Left renal cortex interstitium (tissue), 4 donors: ENCODE measurements around the gene TM4SF5. TPM values are rescaled to one million over a fixed set of nuclear protein-coding genes. Genes with fewer than 3 reads are reported as not detected.

ENCODE experiments used
- DNase-seq, 4 donors: peaks; one replicate each; pipeline ENCODE4 v3.0.0-alpha.2; 2013; ENCODE audit warnings: low read depth in 4 of 4, low spot score in 2 of 4, missing footprints in 1 of 4
- polyA plus RNA-seq, 4 donors: library from polyadenylated mRNA; unstranded; fragments of 120-200 nt; gene quantifications; one replicate each; pipeline ENCODE4 v1.2.1, GENCODE V29; 2013; ENCODE audit not compliant: insufficient read length in 4 of 4

Gene TM4SF5
- polyA plus RNA-seq, 4 donors = 1.5 to 2.8 (median 2.1) TPM

DNA sequence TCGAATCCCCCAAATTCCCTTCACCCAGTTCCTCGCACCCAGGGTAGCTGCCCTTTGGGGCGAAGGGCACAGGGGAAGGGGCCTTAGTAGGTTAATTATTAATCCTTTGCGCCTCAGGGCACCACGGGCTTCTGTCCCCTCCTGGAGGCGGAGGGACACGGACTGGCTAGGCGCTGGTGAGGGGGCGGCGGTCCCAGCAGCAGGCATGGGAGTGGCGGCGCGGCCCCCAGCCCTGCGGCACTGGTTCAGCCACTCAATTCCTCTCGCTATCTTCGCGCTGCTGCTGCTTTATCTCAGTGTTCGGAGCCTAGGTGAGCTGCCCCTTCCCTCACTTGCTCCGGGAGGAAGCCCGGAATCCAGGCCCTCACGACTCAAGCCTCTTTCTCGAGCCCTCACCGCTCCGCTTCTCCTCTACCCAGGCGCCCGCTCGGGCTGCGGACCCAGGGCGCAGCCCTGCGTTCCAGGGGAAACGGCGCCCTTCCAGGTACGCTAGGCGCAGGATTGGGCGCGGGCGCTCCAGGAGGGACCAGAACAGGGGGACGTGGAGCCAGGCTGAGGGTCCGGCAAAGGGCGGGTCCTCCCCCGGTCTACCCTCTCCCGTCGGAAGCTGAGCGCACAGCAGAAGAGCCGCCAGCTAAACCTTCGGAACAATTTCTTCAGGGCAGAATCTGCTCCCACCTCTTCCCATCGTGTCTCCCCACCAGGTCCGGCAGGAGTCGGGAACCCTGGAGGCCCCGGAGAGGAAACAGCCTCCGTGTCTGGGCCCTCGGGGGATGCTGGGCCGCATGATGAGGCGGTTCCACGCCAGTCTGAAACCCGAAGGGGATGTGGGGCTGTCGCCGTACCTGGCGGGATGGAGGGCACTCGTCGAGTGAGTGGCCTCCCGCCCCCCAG lies 17.4 kb downstream of the TM4SF5 start, which contains the start of gene GLTPD2:
GLTPD2 (plus strand) TSS at position 158 of the 894 bp plus-strand sequence; CDS start at position 206, 48 bp downstream.
- DNase-seq = no peak

DNA sequence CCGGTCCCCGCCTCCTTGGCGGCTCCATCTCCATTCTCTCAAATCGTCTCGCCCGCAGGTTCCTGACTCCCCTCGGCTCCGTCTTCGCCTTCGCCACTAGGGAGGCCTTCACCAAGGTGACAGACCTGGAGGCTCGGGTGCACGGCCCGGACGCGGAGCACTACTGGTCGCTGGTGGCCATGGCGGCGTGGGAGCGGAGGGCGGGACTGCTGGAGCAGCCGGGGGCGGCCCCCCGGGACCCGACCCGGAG lies 17.9 kb downstream of the TM4SF5 start:
- no peak for DNase-seq

DNA sequence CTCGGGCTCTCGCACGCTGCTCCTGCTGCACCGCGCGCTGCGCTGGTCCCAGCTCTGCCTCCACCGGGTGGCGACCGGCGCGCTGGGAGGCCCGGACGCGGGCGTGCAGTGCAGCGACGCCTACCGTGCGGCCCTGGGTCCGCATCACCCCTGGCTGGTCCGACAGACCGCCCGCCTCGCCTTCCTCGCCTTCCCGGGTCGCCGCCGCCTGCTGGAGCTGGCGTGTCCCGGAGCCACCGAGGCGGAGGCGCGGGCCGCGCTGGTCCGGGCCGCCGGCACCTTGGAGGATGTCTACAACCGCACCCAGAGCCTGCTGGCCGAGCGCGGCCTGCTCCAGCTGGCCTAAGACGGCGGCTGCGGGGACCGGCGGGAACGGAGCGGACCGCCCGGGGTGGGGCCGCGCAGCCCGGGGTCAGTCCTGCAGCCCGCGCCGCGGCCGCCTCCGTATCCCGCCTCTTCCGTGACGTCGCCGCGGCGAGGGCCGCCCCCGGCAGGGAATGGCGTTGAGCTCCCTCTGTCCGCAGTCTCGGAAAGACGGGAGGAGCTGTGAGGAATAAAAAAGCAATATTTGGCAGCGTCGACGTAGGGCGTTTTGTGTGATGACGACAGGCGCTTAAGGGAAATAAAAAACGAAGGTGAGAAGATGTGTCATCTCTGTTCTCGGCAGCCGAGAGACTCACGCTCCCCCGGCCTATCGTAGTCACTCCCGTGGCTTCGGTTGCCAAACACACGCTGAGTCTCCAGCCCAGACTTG lies 18.4 kb downstream of the TM4SF5 start:
- DNase-seq = peak in 1 of 4 donors; percentile 79

DNA sequence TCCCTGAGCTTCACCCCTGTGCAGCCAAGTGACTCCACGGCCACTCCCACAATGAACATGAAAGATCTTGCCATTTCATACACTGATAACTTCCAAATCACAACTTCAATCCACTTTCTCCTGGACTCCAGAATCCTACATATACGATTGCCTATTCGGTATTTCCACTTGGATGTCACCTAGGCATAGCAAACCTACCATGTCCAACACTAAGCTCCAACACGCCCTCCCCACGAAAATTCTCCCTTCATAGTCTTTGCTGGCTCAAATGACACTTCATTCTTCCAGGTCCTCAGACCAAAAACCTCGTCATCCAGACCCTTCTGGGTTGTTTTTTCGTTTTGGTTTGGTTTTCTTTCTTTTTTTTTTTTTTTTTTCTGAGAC lies 19.0 kb downstream of the TM4SF5 start:
- no peak for DNase-seq

DNA sequence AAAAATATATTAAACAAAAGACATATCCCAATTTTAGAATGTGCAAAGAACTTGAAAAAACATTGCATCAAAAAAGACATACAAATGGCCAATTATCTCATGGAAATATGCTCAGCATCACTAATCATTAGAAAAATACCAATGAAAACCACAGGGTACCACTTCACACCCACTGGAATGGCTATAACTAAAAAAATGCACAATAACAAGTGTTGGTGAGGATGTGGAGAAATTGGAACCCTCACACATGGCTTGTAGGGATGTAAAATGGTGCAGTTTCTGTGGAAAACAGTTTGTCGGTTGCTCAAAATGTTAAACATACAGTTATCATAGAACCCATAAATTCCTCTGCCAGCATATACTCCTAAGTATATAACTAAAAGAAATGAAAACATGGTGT lies 23.5 kb downstream of the TM4SF5 start:
- no peak for DNase-seq

DNA sequence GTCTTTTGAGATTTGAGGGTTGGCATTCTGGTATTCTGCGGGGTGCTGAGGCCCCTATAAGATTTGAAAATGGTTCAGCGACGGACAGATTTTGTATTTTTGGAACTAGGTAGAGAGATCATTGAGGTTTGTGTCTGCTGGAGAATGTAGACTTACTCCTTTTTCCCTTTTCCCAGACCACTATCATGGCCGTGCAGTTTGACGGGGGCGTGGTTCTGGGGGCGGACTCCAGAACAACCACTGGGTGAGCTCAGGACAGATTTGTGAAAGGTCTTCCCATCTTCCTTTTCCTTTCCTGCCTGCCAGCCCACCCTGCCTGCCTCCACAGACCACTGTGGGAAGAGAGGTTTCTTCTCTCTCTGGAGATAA lies 24.9 kb downstream of the TM4SF5 start:
- no peak for DNase-seq

DNA sequence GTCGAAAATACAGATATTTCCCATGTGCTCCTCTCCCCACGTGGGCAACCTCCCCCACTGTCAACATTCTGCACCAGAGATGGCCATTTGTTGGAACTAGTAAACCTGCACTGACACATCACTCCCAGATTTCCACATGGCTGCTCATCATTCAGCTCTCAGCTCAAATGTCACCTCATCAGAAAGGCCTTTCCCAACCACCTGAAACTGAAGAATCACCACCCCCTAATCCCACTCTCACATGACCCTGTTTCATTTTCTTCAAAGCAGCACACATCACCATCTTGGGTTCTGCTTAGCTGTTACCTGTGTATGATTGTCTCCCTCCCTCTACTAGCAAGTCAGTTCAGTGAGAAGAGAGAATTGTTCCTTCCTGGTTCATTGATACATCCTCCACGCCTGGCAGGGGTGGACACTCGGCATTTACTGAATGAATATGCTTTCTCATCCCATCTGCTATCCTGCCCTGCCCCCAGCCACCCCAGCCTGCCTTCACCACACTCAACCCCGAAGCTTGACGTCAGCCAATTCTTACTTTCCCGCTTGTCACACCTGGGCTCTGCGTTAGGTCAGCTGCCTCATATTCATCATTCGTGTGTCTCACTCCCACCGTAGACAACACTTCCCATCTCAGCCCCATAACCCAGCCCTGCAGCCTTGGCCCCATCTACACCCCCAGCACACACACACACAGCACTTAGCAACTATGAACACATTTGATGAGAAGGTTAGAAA lies 28.9 kb downstream of the TM4SF5 start:
- DNase-seq = no peak

DNA sequence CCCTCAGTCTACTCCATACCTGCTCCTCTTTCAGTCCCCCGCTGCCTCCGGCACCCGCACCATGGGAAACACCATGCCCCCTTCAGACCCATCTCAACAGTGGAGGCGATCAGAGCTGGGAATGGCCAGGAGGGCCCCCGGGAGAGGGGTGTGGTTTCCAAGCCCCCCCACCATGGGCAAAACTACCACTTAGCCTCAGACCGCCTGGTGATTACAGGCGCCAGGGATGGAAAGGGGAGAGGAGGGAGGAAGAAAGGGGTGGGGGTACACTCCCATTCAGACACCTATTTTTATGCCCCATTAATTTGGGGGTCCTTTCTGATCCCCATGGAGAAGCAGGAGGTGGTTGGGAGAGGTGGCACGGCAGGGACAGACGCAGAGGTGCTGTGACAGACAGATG lies 30.5 kb downstream of the TM4SF5 start, which contains the start of gene C17orf114:
C17orf114 (minus strand) TSS at position 101 of the 400 bp plus-strand sequence.
- DNase-seq = no peak

DNA sequence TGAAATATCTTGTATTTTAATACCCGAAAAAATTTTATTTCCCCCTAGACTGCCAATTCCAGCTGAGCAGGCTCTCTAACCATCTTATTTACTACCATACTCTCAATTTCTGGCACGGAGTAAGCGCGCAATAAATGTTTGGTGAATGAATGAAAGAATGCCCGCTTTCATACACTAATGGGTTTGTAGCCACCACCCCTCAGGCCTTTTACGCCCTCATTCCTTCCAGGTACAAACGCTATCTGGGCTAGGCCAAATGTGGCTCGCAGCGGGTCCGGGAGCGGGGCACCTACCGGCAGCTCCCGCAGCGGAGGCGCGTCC lies 34.7 kb downstream of the TM4SF5 start:
- DNase-seq = no peak

DNA sequence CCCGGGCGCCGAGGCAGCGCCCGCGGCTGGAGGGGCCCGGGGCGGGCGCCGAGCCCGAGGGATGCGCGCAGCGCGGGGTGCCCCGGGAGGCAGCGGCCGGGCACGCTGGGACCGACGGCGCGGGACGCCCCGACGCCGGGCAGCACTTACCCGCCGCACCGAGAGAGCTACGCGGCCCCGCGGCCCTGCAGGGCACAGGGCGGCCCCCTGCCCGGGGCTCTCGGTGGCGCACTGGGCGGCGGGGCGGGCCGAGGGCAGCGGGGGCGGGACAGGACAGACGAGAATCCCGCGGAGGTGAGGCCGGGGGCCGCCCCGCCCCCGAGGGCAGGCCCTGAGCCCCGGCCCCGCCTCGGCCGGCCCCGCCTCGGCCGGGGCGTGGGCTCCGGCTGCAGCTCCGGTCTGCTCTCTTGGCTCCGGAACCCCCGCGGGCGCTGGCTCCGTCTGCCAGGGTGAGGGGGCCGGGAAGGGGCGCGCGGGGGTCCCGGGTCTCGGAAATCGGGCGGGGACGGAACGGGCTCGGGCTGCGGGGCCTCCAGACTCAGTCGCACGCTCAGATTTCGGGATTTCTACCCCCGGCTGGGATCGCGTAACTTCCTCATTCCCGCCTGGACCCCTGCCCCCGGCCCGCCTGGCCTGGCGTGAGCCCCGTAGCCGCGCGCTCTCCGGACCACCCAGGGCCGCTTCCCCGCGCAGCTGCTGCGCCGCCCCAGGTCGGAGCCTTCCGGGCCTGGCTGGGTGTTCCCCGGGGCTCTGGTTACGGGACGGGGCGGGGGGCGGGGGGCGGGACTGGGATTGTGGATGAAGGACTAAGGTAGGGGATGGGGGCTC lies 35.3 kb downstream of the TM4SF5 start, which contains the start of gene PLD2:
PLD2 (plus strand) TSS at position 376 of the 828 bp plus-strand sequence. CDS start 621 bp downstream, outside the sequence.
- no peak for DNase-seq

DNA sequence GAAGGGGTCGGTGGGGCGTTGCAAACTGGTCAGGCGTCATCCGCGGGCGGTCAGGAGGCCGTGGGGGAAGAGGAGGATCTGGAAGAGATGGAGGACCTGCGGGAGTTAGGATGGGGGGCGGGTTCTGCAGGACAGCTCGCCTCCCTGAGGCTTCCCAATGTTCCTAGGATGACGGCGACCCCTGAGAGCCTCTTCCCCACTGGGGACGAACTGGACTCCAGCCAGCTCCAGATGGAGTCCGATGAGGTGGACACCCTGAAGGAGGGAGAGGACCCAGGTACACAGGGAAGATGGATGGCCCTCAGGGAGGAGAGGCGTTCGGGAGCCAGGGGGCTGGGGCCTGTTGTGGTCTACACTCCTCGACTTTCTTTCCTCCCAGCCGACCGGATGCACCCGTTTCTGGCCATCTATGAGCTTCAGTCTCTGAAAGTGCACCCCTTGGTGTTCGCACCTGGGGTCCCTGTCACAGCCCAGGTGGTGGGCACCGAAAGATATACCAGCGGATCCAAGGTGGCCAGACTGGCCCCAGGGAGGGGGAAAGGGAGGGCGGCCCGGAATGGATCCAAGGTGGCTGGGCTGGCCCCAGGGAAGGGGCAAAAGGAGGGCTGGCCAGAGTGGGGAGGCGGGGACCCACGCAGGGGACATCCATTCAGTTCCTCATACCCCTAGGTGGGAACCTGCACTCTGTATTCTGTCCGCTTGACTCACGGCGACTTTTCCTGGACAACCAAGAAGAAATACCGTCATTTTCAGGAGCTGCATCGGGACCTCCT lies 36.1 kb downstream of the TM4SF5 start:
- no peak for DNase-seq

DNA sequence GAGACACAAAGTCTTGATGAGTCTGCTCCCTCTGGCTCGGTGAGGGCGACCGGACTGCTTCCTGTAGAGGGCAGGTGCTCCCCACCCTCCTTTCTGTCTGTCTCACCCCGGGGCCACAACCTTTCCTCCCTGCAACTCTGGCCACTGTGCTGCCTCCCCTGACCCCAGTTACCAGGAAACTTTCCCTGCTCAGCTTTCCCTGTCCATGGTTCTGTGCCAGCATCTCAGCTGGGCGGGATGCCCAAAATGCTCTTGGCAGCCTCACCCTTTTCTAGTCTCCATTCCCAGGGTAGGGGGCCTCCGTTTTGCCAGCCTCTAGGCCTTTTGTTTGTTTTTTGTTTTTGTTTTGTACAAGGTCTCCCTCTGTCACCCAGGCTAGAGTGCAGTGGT lies 36.7 kb downstream of the TM4SF5 start:
- DNase-seq = no peak

DNA sequence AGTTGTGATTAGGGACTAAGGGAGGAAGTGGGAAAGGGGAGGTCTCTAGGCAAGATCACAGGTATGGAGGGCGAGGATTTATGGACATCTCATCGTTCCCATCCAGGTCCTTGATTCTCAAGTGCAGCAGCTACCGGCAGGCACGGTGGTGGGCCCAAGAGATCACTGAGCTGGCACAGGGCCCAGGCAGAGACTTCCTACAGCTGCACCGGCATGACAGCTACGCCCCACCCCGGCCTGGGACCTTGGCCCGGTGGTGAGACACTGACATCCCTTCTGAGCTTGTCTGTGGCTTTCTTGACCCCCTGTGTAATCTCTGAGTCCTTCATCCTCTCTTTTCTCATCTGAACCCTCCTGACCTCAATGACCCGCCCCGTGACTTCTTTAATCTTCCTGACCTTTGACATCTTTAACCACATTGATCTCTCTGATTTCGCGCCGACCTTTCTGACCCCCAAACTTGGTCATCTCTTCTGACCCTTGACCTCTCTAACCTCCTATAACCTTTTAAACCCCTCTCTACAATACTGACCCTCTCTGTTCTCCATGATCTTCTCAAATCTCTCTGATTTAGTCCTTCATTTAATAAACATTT lies 39.1 kb downstream of the TM4SF5 start:
- DNase-seq = no peak

DNA sequence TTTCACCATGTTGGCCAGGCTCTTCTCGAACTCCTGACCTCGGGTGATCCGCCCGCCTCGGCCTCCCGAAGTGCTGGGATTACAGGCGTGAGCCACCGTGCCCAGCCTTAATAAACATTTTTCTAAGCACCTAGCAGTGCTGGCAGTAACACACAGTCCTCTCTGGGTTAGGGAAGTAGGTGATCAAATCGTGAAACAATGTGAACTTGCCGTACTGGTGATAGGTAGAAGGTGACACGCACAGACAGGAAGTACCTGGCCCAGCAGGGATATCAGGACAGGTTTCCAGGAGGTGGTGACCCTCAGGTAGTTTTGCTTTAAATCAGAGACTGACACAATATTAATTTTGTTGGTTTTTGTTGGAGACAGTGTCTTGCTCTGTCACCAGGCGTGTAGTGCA lies 39.8 kb downstream of the TM4SF5 start:
- DNase-seq = no peak

DNA sequence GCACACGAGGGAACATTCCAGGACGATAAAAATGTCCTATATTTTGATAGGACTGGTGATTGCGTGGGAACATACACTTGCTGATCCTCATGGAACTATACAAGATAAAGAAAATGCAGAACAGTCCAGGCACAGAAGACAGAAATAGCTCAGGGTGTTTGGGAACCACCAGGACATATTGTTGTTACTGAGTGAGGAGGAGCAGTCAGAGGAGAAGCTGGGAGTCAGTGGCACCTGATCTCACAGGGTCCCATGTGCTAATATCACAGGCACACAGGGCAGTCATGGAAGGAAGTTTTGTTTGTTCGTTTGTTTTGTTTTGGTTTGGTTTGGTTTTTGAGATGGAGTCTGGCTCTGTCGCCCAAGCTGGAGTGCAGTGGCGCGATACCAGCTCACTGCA lies 41.0 kb downstream of the TM4SF5 start:
- DNase-seq = no peak

DNA sequence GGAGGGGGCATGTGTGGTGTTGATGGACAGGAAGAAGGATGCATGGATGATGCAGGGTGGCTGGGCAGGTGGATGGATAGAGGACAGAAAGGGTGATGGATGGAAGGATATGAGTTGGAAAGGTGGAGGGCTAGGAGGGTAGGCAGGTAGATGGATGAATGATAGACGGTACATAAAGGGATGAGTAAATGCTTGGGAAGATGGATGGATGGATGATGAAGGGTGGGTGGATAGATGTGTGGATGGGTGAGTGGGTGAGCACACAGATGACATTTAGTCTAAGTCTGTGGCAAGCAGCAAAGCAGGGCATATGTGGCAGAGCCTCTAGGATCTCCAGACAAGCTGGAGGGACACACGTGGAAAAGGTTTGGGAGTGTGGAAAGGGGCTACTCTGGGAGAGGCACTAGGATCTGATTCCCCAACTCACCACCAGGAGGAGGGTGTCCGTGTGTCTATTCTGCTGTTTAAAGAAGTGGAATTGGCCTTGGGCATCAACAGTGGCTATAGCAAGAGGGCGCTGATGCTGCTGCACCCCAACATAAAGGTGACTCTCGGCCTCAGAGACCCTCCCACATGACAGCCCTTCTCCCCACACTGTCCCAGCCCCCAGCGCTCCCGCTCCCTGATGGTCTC lies 43.5 kb downstream of the TM4SF5 start:
- DNase-seq = no peak

DNA sequence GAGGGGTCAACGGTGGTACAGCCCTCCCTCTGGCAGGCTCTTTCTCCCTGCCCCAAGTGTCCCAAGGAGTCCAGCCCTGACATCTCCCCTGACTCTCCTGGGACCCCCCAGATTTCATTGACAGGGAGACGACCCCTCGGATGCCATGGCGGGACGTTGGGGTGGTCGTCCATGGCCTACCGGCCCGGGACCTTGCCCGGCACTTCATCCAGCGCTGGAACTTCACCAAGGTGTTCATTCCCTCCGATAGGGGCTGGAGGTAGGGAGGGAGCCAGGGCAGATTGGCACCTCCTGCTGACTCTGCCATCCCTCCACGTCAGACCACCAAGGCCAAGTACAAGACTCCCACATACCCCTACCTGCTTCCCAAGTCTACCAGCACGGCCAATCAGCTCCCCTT lies 45.1 kb downstream of the TM4SF5 start:
- DNase-seq = no peak

DNA sequence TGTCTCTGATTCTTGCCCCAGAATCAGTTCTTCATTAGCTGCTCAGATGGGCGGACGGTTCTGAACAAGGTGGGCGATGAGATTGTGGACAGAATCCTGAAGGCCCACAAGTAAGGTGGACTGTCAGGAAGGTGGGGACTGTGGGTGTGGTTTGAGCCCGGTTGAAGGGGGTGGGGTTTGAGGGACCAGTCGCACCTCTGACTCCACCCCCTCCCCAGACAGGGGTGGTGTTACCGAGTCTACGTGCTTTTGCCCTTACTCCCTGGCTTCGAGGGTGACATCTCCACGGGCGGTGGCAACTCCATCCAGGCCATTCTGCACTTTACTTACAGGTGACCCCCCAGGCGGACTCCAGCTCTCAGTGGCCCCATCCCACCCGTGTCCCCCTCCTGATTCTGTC lies 46.6 kb downstream of the TM4SF5 start:
- no peak for DNase-seq

DNA sequence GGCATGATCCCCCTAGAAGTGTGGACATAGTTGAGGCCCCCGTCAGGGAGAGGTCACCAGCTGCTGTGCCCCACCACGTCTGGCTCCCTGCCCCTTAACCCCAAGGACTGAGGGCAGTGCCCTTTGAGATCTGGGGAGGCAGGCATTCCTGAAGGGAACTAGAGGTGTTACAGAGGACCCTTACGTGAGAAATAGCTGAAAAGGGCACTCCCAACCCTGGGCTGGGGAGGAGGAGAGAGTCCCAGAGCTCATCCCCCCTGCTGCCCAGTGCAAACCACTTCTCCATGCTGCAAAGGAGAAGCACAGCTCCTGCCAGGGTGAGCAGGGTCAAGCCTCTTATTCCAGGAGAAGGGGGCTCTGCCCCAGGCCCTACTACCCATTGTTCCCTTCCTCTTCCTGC lies 51.1 kb downstream of the TM4SF5 start:
- DNase-seq = no peak
